HG02840 (cell line): ENCODE results near the gene PDIK1L.

Experiments
- ATAC-seq: cut with Tn5 transposase; IDR thresholded peaks from one replicate; pipeline ENCODE4 v1.9.1; 2021; ENCODE audit warnings: mild to moderate bottlenecking, moderate library complexity, moderate number of reproducible peaks; ENCODE audit not compliant: unreplicated experiment, low FRiP score

The PDIK1L gene

GRCh38 chr1:26145960-26146294 lies 34.3 kb downstream of the PDIK1L start:
- no peak for ATAC-seq

DNA sequence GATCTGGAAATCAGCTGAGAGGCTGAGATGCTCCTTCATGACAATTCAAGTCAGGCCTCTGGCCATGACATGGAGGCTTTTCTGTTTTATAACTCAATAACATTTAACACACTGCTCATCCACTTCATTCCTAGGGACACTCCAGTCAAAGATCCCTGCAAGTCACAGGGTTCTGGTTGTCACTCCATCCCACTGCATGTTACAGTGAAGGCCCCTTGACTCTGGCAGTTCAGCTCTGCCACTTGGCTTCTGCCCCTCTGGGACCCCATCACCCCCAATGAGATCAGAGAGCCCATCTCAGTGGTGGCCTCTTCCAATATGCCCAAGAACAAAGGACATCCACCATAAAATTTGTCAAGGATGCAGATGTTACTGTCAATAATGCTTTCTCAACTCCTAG lies 37.3 kb downstream of the PDIK1L start:
- ATAC-seq = no peak

DNA sequence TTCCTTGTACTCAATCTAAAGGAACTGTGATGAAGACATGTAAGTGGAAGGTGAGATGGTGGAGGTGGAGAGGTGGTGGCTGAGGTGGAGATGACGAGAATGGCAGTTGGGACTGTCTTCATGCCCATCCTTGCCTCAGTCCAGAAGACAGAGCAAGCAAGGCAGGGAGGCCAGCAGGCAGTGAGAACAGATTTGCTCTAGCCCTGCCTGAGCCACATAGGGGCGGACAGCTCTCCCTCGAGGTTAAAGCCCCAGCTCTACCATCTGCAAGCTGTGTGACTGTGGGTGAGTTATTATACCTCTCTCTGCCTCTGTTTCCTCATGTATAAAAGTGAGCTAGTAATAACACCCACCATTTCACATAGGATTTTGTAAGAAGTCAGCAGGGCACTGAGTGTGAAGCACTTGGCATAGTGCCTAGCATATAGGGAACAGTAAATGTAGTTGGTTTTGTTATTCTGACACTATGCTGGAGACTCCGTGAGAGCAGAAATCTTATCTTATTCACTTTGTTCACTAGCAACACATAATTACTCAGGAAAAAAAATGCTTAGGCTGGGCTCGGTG lies 42.4 kb downstream of the PDIK1L start:
- no peak for ATAC-seq

- no peak for ATAC-seq
Measured at GRCh38 chr1:26154750-26155149, 43.1 kb downstream of the PDIK1L start.

DNA sequence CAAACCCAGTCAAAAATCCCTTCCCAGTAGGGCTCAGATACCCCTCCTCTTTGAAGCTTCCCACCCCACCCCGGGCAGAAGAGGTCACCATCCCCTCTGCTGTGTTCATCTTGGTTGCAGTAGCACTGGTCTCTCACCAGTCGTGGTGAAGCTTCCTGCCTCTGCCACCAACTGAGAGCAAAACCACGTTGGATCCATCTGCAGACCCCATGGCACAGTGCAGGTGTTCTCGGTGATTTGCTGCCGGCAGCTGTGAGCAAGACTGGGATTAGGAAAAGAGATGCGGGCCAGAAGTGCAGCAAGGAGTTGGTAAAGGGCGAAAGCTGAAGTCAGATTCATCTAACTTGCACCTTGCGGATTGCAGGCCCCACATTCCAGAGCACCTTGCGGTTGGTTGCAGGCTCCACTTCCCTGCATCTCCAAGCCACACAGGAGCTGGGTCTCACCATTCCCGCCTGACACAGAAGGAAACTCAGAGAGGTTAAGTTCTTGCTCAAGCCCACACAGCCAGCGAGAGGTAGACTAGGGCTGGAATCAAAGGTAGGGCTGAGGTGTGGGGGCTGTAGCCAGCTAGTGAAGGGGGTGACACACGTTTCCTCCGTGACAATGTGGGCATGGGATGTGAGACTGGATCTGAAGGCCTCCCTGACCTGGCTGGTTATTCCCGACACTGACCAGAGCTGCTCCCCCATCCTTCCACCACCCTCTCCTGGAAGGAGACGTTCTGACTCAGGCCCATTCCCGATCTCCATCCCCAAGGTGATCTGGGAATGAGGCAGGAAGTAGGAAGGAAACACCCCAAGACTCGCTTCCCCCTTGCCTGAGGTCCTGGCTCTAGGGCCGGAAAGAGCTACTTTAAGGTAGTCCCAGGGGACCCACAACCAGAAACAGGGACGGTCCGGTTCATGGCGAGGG lies 44.0 kb downstream of the PDIK1L start:
- ATAC-seq = no peak

DNA sequence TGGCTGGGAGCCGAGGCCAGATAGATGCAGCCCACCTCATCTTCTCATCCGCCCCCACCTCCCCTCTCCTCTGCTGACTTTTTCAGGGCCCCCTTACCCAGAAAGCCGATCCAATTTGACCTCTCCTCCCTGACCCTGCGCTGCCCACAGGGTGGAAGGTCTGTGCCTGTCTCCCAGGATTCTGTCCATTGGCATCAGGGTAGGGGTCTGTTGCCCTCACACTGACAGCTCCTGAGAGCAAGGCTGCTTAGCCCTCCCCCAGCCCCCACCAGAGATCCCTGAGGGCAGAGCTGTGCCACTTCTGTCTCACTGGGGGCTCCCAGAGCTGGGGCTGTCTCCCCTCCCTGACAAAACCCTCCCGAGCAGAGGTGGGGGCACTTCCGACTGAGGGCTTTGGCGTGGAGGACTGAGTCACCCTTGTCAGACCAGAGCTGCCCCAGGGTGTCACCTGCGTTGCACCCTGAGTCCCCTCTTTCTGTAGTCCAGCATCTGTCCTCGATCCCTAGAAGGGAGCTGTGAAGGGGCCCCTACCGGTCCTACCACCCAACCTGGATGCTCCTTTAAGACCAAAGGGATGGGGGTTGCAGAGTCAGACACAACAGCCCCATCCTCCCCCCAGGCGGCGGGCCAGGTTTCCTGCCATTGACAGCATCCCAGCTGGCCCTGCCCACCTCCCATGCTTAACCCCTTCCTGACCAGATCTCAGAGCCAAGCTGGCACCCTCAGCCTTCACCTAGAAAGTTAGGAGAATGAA lies 44.8 kb downstream of the PDIK1L start:
- ATAC-seq = no peak

DNA sequence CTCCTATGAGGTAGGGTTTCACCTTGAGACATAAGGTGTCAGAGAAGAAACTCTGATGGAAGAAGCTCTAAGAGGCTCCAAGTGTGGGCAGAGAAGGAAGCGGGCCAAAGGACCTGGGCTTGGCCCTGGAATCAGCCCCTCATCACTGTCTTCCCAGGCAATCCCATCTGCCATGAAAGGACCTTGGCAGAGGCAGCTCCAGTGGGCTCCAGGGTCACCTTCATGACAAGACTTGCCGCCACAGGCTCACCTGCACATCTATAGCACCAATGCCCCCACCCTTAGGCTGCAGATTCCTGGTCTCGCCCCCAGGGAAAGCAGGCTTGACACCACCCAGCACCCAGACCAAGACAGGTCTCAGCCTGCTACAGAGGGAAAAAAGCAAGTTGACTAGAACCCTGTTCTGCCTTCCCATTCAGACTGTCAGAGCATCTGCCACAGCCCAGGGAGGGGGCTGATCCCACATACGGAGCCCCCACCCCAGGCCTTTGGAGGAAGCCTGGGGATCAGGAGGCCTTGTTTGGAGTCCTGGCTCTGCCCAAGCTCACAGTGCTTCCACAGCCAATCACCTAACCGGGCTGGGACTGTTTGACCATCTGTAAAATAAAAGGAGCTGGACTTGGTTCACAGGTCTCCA lies 46.8 kb downstream of the PDIK1L start:
- no peak for ATAC-seq

GRCh38 chr1:26158908-26159742 lies 47.5 kb downstream of the PDIK1L start, which contains the start of gene FAM110D:
Gene FAM110D, plus strand, starts transcription at chr1:26159079. Its CDS starts 2,213 bp downstream, at chr1:26161292.
- ATAC-seq = no peak

DNA sequence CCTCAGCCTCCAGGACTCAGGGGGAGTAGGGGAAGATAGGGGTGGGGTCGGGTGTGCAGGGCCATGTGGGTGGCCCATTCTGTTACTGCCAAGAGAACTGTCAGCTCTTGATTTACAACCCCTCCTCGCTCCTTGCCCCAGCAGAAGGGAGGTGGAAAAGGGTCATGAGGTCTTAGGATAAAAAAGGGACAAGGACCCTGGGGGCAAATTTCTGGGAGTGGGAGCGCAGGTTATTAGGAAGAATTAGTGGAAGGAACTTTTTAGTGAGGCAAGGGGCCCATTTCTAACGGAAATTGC lies 48.1 kb downstream of the PDIK1L start:
- no peak for ATAC-seq

DNA sequence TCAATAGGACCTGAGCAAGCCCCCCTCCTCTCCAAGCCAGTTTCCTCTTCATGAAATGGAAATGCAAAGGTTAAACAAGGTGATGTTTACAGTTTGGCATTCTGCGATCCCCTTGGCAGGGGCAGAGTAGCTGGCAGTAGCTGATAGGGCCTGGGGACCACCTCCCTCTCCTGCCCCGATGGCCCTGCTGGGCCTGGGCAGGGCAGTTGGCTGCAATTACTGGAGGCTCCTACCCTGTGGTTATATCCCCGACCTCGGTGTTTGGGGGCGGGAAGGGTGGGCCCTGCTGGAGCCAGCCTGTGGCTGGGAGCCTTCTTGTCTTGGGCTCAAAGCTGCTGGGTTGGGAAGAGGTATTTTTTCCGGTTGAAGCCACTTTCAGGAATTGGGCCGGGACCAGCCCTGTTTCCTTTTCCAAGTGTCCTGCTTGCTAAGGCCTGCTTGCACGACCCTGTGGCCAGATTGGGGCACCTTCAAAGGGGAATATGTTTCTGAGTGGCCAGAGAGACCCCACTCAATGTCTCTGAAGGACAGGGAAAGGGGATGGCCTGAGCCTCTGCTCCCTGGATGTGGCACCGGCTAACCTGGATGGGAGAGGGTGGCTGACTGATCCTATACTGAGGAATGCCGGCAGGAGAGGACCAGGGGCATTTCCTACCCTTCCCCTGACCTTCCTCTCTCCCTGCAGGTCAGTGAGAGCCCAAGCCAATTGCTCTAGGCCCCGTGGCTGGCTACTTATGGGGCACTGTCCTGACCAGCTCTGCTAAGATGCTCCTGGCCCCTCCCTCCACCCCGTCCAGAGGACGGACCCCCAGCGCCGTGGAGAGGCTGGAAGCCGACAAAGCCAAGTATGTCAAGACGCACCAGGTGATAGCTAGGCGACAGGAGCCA lies 49.1 kb downstream of the PDIK1L start:
- no peak for ATAC-seq

DNA sequence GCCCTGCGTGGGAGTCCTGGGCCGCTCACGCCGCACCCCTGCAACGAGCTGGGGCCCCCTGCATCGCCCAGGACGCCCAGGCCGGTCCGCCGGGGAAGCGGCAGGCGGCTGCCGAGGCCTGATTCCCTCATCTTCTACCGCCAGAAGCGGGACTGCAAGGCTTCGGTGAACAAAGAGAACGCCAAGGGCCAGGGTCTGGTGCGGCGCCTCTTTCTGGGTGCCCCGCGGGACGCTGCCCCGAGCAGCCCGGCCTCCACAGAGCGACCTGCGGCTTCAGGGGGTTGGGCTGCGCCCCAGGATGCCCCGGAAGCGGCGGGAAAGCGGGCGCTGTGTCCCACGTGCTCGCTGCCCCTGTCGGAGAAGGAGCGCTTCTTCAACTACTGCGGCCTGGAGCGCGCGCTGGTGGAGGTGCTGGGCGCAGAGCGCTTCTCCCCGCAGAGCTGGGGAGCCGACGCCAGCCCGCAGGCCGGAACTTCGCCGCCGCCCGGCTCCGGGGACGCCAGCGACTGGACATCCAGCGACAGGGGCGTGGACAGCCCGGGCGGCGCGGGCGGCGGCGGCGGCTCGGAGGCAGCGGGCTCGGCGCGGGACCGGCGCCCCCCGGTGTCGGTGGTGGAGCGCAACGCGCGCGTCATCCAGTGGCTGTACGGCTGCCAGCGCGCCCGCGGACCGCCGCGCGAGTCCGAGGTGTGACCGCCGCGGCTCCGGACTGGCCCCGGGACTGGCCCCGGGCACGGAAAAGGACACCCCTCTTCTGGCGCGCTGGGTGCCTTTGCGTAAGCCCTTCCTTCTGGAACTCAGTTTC lies 50.0 kb downstream of the PDIK1L start:
- ATAC-seq = no peak

GRCh38 chr1:26162220-26162709 lies 50.6 kb downstream of the PDIK1L start:
- no peak for ATAC-seq

DNA sequence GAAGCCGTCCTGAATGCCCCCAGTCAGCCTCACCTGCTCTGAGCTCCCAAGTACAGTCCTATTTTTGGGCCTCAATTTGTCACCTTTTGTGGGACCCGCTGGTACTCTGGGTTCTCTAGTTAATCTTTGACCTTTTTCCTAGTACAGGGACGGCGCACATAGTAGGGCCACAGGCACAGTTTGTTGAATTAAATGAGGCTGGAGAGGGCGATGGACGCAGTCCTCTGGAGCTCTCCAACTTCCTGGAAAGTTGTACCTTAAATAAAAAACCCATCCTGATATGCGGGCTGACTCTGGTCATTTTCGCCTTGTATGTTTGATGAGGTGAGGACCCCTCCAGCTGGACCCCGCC lies 52.0 kb downstream of the PDIK1L start:
- no peak for ATAC-seq

DNA sequence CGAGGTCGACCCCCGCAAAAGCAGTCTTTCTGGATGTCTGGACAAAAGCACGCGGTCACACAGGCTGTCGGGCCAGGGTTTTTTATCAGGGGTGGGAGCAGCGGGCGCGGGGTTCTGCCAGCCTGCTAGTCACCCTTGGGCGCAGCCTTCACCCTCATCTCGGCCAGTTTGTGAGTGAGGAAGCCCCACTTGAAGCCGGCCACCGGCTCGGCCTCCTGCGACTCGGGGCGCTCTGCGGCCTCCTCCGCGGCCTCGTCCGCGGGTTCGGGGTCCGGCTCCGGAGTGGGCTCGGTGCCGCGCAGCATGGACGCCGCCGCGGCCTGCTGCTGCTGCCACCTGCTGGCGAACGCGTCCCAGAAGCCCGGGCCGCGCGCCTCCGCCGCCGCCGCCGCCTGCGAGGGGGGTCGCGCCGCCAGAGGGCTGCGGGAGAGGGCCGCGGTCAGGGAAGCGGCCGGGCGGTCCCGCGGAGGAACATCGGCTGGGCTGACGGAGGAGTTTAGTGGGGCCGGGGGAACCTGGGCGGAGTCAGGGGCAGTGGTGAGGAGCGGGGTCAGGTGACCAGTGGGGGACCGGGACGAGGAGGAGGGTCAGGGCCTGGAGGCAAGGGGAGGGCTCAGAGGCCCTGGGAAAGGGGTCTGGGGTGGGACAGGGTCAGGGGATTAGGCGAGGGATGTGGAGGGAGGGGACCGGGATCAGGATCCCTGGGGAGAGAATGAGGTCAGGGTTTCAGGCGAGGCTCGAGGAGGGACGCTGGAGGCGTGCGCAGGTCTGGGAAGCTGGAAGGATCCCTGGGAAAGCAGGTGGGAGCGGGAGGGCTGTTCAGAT lies 52.6 kb downstream of the PDIK1L start:
- no peak for ATAC-seq

DNA sequence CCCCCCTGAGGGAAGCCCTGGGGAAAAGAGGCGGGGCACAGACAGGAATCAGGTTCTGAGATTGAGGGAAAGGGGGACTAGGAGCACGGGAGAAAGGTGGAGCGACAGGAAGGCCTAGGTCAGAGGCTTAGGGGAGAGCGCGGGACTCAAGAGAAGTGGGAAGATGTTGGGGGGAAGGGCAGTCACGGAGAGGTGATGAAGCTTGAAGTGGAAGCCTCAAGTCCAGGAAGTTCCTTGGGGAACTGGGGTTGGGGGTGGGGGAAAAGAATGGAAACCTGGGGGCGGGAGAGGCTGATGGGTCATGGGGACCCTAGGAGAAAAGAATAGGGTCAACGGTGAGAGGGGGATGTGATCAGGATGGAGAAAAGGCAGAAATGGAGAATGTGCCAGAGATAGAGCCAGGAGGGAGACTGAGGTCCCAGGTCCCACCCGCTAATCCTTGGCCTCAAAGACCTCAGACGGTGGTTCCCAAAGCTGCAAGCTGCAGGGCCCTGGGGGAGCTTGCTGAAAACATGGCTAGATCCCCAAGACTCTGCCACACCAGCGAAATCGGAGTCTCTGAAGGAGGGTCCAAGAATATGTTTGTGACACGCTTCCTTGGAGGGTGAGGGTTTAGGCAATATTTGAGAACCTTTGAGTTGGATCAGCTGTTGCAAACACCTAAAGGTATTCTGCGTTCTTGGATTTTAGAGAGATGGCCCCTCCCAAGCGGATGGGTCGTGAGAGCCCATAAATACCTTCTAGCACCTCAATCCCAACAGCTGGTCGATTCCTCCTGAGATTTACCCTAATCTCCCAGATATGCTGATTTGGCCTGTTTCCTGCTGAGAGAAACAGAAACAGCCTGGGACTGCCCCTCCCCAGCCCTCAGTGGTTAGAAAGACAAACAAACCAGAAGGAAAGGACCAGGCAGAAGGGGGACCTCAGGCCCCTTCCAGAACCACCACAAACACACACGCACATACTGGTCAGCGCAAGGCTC lies 53.5 kb downstream of the PDIK1L start:
- ATAC-seq = no peak

DNA sequence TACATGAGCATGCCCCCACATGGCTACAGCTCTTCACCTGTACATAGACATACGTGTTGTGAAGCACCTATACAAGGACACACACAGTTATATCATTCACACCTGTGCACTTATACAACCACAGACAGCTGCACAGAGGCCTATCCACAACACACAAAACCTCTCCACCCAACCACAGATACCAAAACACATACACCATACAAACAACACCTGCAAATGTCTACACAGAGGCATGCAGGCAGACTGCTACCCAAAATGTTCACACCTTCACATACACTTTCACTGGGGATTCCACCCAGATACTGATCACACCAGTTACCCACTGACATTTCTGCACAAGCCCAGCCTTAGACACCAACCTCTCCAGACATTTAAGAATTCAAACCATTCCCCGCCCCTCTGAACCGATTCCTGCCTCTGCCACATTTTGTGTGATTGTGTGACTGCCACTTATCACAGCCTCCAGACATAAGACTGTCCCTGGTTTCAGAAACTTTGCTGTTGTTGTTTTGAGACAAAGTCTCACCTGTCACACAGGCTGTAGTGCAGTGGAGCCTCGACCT lies 55.2 kb downstream of the PDIK1L start:
- ATAC-seq = no peak
